ENCODE results near the gene GABRB1.

DNA sequence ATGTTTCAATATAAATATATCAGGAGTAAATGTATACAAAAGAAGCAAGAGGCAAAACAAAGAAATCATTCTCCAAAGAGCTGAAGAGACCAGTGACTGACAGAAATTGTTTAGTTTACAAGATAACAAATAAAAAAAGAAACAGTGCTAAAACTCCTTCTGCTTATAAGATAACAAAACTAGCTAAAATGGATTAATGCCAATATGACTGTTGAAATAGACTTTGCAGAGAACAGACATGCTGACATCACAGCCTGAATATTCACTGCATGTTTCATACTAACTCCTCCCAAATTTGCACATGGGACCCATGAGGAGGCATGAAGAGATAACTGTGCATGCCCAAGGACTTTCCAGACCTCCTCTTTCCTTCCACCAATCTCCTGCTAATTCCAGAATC lies 31.8 kb upstream of the GABRB1 start:
- TF ChIP-seq, protein P1, sequence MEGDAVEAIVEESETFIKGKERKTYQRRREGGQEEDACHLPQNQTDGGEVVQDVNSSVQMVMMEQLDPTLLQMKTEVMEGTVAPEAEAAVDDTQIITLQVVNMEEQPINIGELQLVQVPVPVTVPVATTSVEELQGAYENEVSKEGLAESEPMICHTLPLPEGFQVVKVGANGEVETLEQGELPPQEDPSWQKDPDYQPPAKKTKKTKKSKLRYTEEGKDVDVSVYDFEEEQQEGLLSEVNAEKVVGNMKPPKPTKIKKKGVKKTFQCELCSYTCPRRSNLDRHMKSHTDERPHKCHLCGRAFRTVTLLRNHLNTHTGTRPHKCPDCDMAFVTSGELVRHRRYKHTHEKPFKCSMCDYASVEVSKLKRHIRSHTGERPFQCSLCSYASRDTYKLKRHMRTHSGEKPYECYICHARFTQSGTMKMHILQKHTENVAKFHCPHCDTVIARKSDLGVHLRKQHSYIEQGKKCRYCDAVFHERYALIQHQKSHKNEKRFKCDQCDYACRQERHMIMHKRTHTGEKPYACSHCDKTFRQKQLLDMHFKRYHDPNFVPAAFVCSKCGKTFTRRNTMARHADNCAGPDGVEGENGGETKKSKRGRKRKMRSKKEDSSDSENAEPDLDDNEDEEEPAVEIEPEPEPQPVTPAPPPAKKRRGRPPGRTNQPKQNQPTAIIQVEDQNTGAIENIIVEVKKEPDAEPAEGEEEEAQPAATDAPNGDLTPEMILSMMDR (IDR thresholded peaks at IDR 0.05): no peak
- TF ChIP-seq POLR2A (IDR thresholded peaks at IDR 0.05): no peak

Data from prostate gland (tissue), 2 donors.